Activated B cell treated with CpG ODN at 0.5 μM for 24 hours (primary cell): ENCODE measurements around the gene ZNF746. TPM values are rescaled to one million over a fixed set of nuclear protein-coding genes. Genes with fewer than 3 reads are reported as not detected.
"Not testable (repeated sequence)": the region's sequence is repeated elsewhere in the genome, so short reads cannot be mapped to it uniquely, and the experiment has no call there.

Source experiments
- ATAC-seq: fragments of 200-7000 bp; cut with Tn5 transposase; one replicate; pipeline ENCODE4 v1.10.0; 2021; ENCODE audit warnings: low read depth, mild to moderate bottlenecking, moderate library complexity
- CTCF ChIA-PET: fragments of 350-600 bp; sonication (Branson Sonifier 250); formaldehyde crosslinking; loops from one replicate; lab custom pipeline; 2021; ENCODE audit warnings: antibody characterized with exemption; lab: Charles Lee
- POLR2A ChIA-PET: fragments of 350-600 bp; sonication (Branson Sonifier 250); formaldehyde crosslinking; loops from one replicate; lab custom pipeline; 2021; ENCODE audit warnings: antibody characterized with exemption; lab: Charles Lee
- DNase-seq: peaks from one replicate; pipeline ENCODE4 v3.0.0; 2022
- H3K27ac Mint-ChIP-seq: one replicate; pipeline ENCODE4 v1.8.0; 2020; ENCODE audit warnings: mixed read lengths
- H3K27me3 Mint-ChIP-seq: one replicate; pipeline ENCODE4 v1.8.0; 2021; ENCODE audit warnings: mixed read lengths
- H3K36me3 Mint-ChIP-seq: one replicate; pipeline ENCODE4 v1.8.0; 2021; ENCODE audit warnings: low read depth, mixed read lengths
- H3K4me1 Mint-ChIP-seq: one replicate; pipeline ENCODE4 v1.8.0; 2021; ENCODE audit warnings: mixed read lengths
- H3K4me3 Mint-ChIP-seq: one replicate; pipeline ENCODE4 v1.8.0; 2020; ENCODE audit warnings: mild to moderate bottlenecking, mixed read lengths
- H3K9me3 Mint-ChIP-seq: one replicate; pipeline ENCODE4 v1.8.0; 2020; ENCODE audit warnings: mixed read lengths
- CTCF ChIP-seq: fragments of 200-600 bp; IDR thresholded peaks from one replicate; pipeline ENCODE4 v1.8.0; 2022; ENCODE audit warnings: antibody characterized with exemption, mild to moderate bottlenecking
- intact Hi-C: fragments of 100-400 bp; cut with micrococcal nuclease; formaldehyde crosslinking; loops from one replicate; pipeline ENCODE4 v1.15.1; 2024
- total RNA-seq: library from RNA; stranded (reverse); gene quantifications from 2 replicates; pipeline ENCODE4 v1.2.3, GENCODE V29; 2022

ZNF746 gene
- total RNA-seq, 1 donor from 2014 or later, result 28.4 TPM

GRCh38 chr7:149498811-149499210 lies 1.2 kb upstream of the ZNF746 start:
- H3K27ac Mint-ChIP-seq, result no peak overlapping the region
- DNase-seq, result no peak
- no peak for ATAC-seq
- intact Hi-C loops, result loop anchor here (5.0 kb wide), 3 partner anchors 98 to 802 kb away; partner anchors contain the start of genes CUL1 and ZNF425
- H3K4me1 Mint-ChIP-seq, result peaks cover 24% of the 10 kb centered on the region
- H3K4me3 Mint-ChIP-seq, result no peak overlapping the region
- no peak for TF ChIP-seq CTCF
- ChIA-PET CTCF (interaction anchor here (1.2 kb wide), 1 partner anchor 76 kb away, joined by 4 read pairs; no protein-coding TSS in a partner anchor), POLR2A (interaction anchor here (0.8 kb wide), 1 partner anchor 76 kb away, joined by 3 read pairs; no protein-coding TSS in a partner anchor)
- H3K36me3 Mint-ChIP-seq, result peaks cover 15% of the 10 kb centered on the region
- H3K9me3 Mint-ChIP-seq, result no peaks in the 10 kb centered on the region
- H3K27me3 Mint-ChIP-seq, result peaks cover 7% of the 10 kb centered on the region

- Mint-ChIP-seq H3K4me3 (peak overlapping the region; percentile 92), H3K36me3 (peaks cover 35% of the 10 kb centered on the region), H3K27ac (peak overlapping the region; percentile 82), H3K27me3 (peaks cover 1% of the 10 kb centered on the region), H3K9me3 (no peaks in the 10 kb centered on the region), H3K4me1 (peaks cover 24% of the 10 kb centered on the region)
- peak; percentile 41 for ATAC-seq
- intact Hi-C loops, result loop anchor here (1.0 to 5.0 kb wide), 15 partner anchors 37 to 800 kb away; partner anchors contain the start of genes CUL1, ZNF212, ZNF398 and ZNF425
- TF ChIP-seq CTCF, result no peak
- CTCF ChIA-PET, result no interaction called here
- POLR2A ChIA-PET, result interaction anchor here (0.7 to 0.9 kb wide), 2 partner anchors 69 to 235 kb away, joined by 3 read pairs; partner anchors contain the start of gene ZNF783
- peak; percentile 53 for DNase-seq
Observed at GRCh38 chr7:149496642-149497391, 792 bp downstream of the ZNF746 start.

GRCh38 chr7:149495785-149496641 lies 1.6 kb downstream of the ZNF746 start:
- Mint-ChIP-seq H3K4me3 (peak overlapping the region; percentile 92), H3K9me3 (no peaks in the 10 kb centered on the region), H3K27me3 (no peaks in the 10 kb centered on the region), H3K4me1 (peaks cover 24% of the 10 kb centered on the region), H3K27ac (no peak overlapping the region), H3K36me3 (peaks cover 43% of the 10 kb centered on the region)
- ChIA-PET POLR2A (interaction anchor here (0.7 to 0.9 kb wide), 2 partner anchors 68 to 234 kb away, joined by 3 read pairs; partner anchors contain the start of gene ZNF783), CTCF (interaction anchor here (1.0 kb wide), 2 partner anchors 129 to 186 kb away, joined by 3 read pairs; no protein-coding TSS in a partner anchor)
- DNase-seq, result no peak
- no peak for TF ChIP-seq CTCF
- intact Hi-C loops, result loop anchor here (2.0 to 5.0 kb wide), 6 partner anchors 101 to 799 kb away; partner anchors contain the start of genes CUL1, ZNF425, ZNF786 and ZNF862
- ATAC-seq, result no peak

GRCh38 chr7:149494738-149495368 lies 2.8 kb downstream of the ZNF746 start:
- no peak for TF ChIP-seq CTCF
- ATAC-seq (no peak), DNase-seq (no peak)
- POLR2A ChIA-PET, result no interaction called here
- intact Hi-C loops, result loop anchor here (5.0 kb wide), 3 partner anchors 102 to 798 kb away; partner anchors contain the start of genes CUL1 and ZNF425
- Mint-ChIP-seq H3K9me3 (no peaks in the 10 kb centered on the region), H3K4me3 (peak overlapping the region; percentile 13), H3K4me1 (peaks cover 24% of the 10 kb centered on the region), H3K36me3 (peaks cover 54% of the 10 kb centered on the region), H3K27ac (peak overlapping the region; percentile 5), H3K27me3 (no peaks in the 10 kb centered on the region)
- CTCF ChIA-PET, result no interaction called here

GRCh38 chr7:149493975-149494374 lies 3.6 kb downstream of the ZNF746 start:
- POLR2A ChIA-PET, intact Hi-C loops: not testable (repeated sequence)

More at GRCh38 chr7:149493975-149494374, 3.6 kb downstream of the ZNF746 start:
- H3K4me3 Mint-ChIP-seq, H3K27ac Mint-ChIP-seq, H3K9me3 Mint-ChIP-seq, H3K27me3 Mint-ChIP-seq, ATAC-seq, DNase-seq, CTCF ChIA-PET: not testable (repeated sequence)
- Mint-ChIP-seq H3K4me1 (peaks cover 24% of the 10 kb centered on the region), H3K36me3 (peaks cover 62% of the 10 kb centered on the region)
